NT2/D1 (cell line): ENCODE data around the gene BAG5.

ENCODE experiments used
- SUZ12 ChIP-seq: IDR thresholded peaks from 2 replicates; pipeline ENCODE4 v1.6.1; 2011; ENCODE audit not compliant: insufficient read length, insufficient read depth; ENCODE audit errors: extremely low read depth
- YY1 ChIP-seq: IDR thresholded peaks from 2 replicates; pipeline ENCODE4 v1.6.1; 2011; ENCODE audit not compliant: insufficient read length, insufficient read depth
- ZNF274 ChIP-seq: IDR thresholded peaks from 2 replicates; pipeline ENCODE4 v1.6.1; 2011; ENCODE audit warnings: mild to moderate bottlenecking, low read depth, low read length

DNA sequence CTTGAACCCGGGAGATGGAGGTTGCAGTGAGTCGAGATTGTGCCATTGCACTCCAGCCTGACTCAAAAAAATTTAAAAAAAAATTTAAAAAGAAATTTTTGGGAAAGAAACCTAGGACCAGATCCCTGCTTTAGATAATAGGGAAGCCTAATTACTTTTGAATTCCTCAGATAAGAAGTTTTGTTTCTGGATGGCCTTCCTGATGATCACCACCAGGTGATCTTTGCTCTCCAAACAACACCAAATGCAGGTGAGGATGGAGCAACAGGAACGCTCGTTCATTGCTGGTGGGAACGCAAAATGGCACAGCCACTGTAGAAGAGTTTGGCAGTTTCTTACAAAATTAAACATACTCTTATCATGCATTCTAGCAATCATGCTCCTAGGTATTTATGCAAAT is 38.0 kb upstream of the BAG5 start:
- TF ChIP-seq YY1 (no peak), ZNF274 (no peak), SUZ12 (no peak)
